Body of pancreas (tissue), 4 donors: Measurements from ENCODE around the gene THSD4.

Experiments used
- CTCF ChIP-seq, 7 experiments: fragments of 450-650 bp in 4 of 7; fragments of 200-600 bp in 3 of 7; sonication (generic) in 3 of 7; IDR thresholded peaks; one replicate each; pipeline ENCODE4 v1.5.1; 2016 to 2019; ENCODE audit warnings: antibody characterized with exemption in 7 of 7
- POLR2A ChIP-seq, 3 donors: fragments of 450-650 bp; IDR thresholded peaks; one replicate each; pipeline ENCODE4 v1.6.1; 2016; ENCODE audit warnings: antibody characterized with exemption in 3 of 3, mild to moderate bottlenecking in 2 of 3

DNA sequence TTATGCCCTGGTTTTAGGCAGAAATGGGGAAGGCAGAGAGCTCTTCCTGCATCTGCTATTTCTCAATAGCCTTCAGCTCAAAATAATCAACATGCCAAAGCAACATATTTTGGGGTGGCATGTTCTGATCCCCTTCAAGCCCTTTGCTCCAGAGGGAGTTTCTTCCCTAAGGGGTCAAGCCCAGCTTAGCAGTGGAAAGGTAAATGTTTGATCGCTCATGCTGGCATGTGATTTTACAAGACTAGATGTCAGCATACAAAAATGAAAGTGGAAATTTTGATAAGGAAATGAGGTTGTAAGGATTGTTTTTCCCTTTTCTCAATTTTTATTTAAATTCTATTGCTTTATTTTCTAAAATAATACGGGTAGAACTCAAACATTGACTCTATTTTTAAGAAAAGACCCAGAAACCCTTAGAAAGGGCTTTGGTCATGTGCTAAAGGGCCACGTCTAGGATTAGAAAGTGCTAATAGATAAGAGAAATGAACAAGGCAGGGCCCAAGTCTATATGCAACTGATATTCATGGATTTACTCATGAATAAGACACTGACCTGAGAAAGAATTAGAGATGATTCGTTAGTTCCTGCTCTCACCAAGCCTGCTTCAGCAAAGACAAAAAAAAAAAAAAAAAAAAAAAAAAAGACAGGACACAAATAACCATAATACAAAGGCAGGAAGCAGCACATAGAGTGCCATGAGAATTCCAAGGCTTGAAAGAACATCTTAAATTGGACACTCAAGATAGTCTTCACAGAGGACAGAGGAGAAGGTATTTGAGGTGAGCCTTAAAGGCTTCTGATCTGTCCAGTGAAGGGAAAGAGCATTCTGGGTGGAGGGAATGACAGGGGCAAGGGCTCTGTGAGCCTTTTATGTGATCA, 640.1 kb downstream of the THSD4 start:
- TF ChIP-seq POLR2A (IDR thresholded peaks at IDR 0.05) (no peak), CTCF (IDR thresholded peaks at IDR 0.05) (no peak)
